ENCODE measurements around the gene GALNT12. TPM values are rescaled to one million over a fixed set of nuclear protein-coding genes. Genes with fewer than 3 reads are reported as not detected.

The GALNT12 gene
- total and polyA plus RNA-seq, 4 donors, result 0.16 to 1.4 (median 0.25) TPM; not detected in 1

- Histone ChIP-seq H3K4me3 (ENCODE audit: low read depth in 1 of 3, low read length in 3 of 3) (no peak overlapping the region), H3K36me3 (ENCODE audit: control insufficient read depth in 4 of 4, insufficient read depth in 3 of 4, low read depth in 1 of 4, low read length in 3 of 4) (no peaks in the 10 kb centered on the region), H3K27ac (ENCODE audit: low read depth in 1 of 2, low read length in 2 of 2) (no peak overlapping the region), H3K9me3 (ENCODE audit: control insufficient read depth in 4 of 4, low read length in 3 of 4) (peaks cover 0 to 4% (median 0%) of the 10 kb centered on the region in 4 donors), H3K9ac (ENCODE audit: low read depth in 1 of 2, low read length in 2 of 2) (no peak overlapping the region), H3K27me3 (ENCODE audit: control insufficient read depth in 4 of 4, insufficient read depth in 4 of 4, low read length in 3 of 4) (no peaks in the 10 kb centered on the region), H3K4me1 (ENCODE audit: control insufficient read depth in 4 of 4, insufficient read depth in 4 of 4, low read length in 3 of 4) (peaks cover 0 to 3% (median 0%) of the 10 kb centered on the region in 4 donors)
- no peak for DNase-seq (ENCODE audit: low spot score)
- WGBS, result 76% methylated on average over 6 of the region's 6 CpGs
- TF ChIP-seq EGR1 (IDR thresholded peaks at IDR 0.05; ENCODE audit: low read depth in 2 of 2) (no peak), RAD21 (IDR thresholded peaks at IDR 0.05) (no peak), NR2F2 (IDR thresholded peaks at IDR 0.05) (no peak), CTCF (IDR thresholded peaks at IDR 0.05; ENCODE audit: low read depth, low read length, missing input control) (no peak), JUND (IDR thresholded peaks at IDR 0.05) (no peak), ZBTB33 (IDR thresholded peaks at IDR 0.05) (no peak), HNF4A (conservative IDR thresholded peaks at IDR 0.05) (no peak), GABPA (IDR thresholded peaks at IDR 0.05 in 1 of 2, conservative IDR thresholded peaks at IDR 0.05 in 1 of 2) (no peak), ATF3 (IDR thresholded peaks at IDR 0.05) (no peak), MAX (IDR thresholded peaks at IDR 0.05) (no peak), RXRA (IDR thresholded peaks at IDR 0.05) (no peak), FOXA1 (IDR thresholded peaks at IDR 0.05) (no peak), YY1 (IDR thresholded peaks at IDR 0.05) (no peak), REST (IDR thresholded peaks at IDR 0.05) (no peak), FOXA2 (IDR thresholded peaks at IDR 0.05) (no peak), SP1 (IDR thresholded peaks at IDR 0.05) (no peak), TAF1 (conservative IDR thresholded peaks at IDR 0.05) (no peak), HNF4G (IDR thresholded peaks at IDR 0.05) (no peak)
These were observed 59.1 kb downstream of the GALNT12 start for GRCh38 chr9:98866435-98867102.
